SK-N-SH treated with all-trans-retinoic acid at 6 μM for 48 hours (cell line): ENCODE data around the gene DNAJC10.

Experiments
- ARNTL ChIP-seq: fragments of 450-650 bp; formaldehyde crosslinking; IDR thresholded peaks from 2 replicates; pipeline ENCODE4 v1.5.0; 2020; ENCODE audit warnings: low read depth, mild to moderate bottlenecking, moderate library complexity, borderline replicate concordance
- BACH2 ChIP-seq: fragments of 250-450 bp; sonication (Bioruptor Pico); IDR thresholded peaks from 2 replicates; pipeline ENCODE4 v1.9.0; 2021; ENCODE audit warnings: mild to moderate bottlenecking, borderline replicate concordance
- ISL1 ChIP-seq: fragments of 250-450 bp; sonication (Bioruptor Pico); IDR thresholded peaks from 2 replicates; pipeline ENCODE4 v2.1.2; 2022; ENCODE audit warnings: mild to moderate bottlenecking, moderate library complexity
- PPARA ChIP-seq: fragments of 250-450 bp; sonication (Bioruptor Pico); IDR thresholded peaks from 2 replicates; pipeline ENCODE4 v1.5.0; 2020; ENCODE audit warnings: mild to moderate bottlenecking, borderline replicate concordance
- SNAI2 ChIP-seq: fragments of 250-450 bp; sonication (Bioruptor Pico); IDR thresholded peaks from 2 replicates; pipeline ENCODE4 v1.5.0; 2020; ENCODE audit warnings: mild to moderate bottlenecking, moderate library complexity
- TSHZ2 ChIP-seq: fragments of 250-450 bp; sonication (Bioruptor Pico); IDR thresholded peaks from 2 replicates; pipeline ENCODE4 v1.5.0; 2020; ENCODE audit warnings: mild to moderate bottlenecking, moderate library complexity
- ZFP30 ChIP-seq: fragments of 450-650 bp; formaldehyde crosslinking; IDR thresholded peaks from 2 replicates; pipeline ENCODE4 v1.5.0; 2022; ENCODE audit warnings: mild to moderate bottlenecking, moderate library complexity

GRCh38 chr2:182798736-182799135, 82.7 kb downstream of the DNAJC10 start:
- TF ChIP-seq SNAI2 (CRISPR knock-in tag), result no peak
- no peak for TF ChIP-seq PPARA (CRISPR knock-in tag)
- TF ChIP-seq TSHZ2 (CRISPR knock-in tag), result no peak
- no peak for TF ChIP-seq BACH2 (CRISPR knock-in tag)
- no peak for TF ChIP-seq ISL1
- no peak for TF ChIP-seq ZFP30 (CRISPR knock-in tag)
- TF ChIP-seq ARNTL, result no peak
